Bone marrow (tissue), 2 donors: Measurements from ENCODE around the gene SGTA.
"Not testable (repeated sequence)": the region's sequence is repeated elsewhere in the genome, so short reads cannot be mapped to it uniquely, and the experiment has no call there.

Source experiments
- DNase-seq, 2 donors: peaks; one replicate each; lab custom pipeline; 2025; lab: John Stamatoyannopoulos, UW

SGTA gene

DNA sequence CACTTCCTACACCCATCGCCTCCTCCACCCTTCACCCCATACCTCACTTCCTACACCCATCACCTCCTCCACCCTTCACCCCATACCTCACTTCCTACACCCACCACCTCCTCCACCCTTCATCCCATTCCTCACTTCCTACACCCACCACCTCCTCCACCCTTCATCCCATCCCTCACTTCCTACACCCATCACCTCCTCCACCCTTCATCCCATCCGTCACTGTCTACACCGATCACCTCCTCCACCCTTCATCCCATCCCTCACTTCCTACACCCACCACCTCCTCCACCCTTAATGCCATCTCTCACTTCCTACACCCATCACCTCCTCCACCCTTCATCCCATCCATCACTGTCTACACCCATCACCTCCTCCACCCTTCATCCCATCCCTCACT is 69.9 kb downstream of the SGTA start:
- not testable (repeated sequence) for DNase-seq

DNA sequence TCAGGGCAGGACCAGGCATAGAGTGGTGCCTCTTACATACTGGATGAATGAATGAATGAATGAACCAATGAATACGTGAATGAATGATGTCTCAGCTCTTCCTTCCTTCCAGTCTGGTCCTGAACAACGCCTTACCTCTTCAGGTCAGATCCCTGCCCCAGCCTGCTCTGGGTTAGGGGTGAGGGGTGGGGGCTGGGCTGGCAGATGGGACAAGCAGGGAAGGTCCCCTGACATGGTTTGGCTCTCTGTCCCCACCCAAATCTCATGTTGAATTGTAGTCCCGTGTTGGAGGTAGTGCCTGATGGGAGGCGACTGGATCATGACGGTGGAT is 71.2 kb downstream of the SGTA start:
- DNase-seq = no peak

GRCh38 chr19:2711172-2711874 is 71.8 kb downstream of the SGTA start:
- DNase-seq = no peak

DNA sequence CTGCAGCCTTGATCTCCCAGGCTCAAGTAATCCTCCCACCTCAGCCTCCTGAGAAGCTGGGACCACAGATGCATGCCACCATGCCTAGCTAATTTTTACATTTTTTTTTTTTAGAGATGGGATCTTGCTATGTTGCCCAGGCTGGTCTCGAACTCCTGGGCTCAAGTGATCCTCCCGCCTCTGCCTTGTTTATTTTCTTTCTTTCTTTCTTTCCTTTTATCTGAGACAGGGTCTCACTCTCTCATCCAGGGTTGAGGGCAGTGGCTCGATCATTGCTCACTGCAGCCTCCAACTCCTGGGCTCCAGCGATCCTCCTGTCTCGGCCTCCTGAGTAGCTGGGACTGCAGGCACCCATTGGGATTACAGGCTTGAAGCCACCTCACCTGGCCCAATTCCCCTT is 76.8 kb downstream of the SGTA start:
- DNase-seq = no peak
